Globus pallidus (tissue), 1 donor: ENCODE measurements around the gene MVB12B.
"Not testable (repeated sequence)": the region's sequence is repeated elsewhere in the genome, so short reads cannot be mapped to it uniquely, and the experiment has no call there.

ENCODE experiments used
- DNase-seq: peaks from one replicate; pipeline ENCODE4 v3.0.0-alpha.2; 2015; ENCODE audit warnings: low spot score

Gene MVB12B

GRCh38 chr9:126540398-126540797, 213.8 kb downstream of the MVB12B start:
- DNase-seq = not testable (repeated sequence)

GRCh38 chr9:126543490-126543889, 216.9 kb downstream of the MVB12B start:
- DNase-seq = no peak

GRCh38 chr9:126545106-126545505, 218.5 kb downstream of the MVB12B start:
- DNase-seq = no peak

- no peak for DNase-seq
These were observed 219.4 kb downstream of the MVB12B start for GRCh38 chr9:126546036-126546435.

- no peak for DNase-seq
These were observed 221.7 kb downstream of the MVB12B start for GRCh38 chr9:126548312-126548711.

- DNase-seq = no peak
These were observed 222.8 kb downstream of the MVB12B start for GRCh38 chr9:126549246-126550006.

GRCh38 chr9:126550891-126551351, 224.3 kb downstream of the MVB12B start:
- no peak for DNase-seq

- DNase-seq = no peak
These were observed 225.2 kb downstream of the MVB12B start for GRCh38 chr9:126551812-126552211.

- DNase-seq = no peak
These were observed 227.7 kb downstream of the MVB12B start for GRCh38 chr9:126554292-126554691.

- not testable (repeated sequence) for DNase-seq
These were observed 228.8 kb downstream of the MVB12B start for GRCh38 chr9:126555421-126555820.
